Measurements from ENCODE around the gene TAB3.

TAB3 gene

GRCh38 chrX:30822764-30823163, 66.3 kb downstream of the TAB3 start:
- no peak overlapping the region for H3K4me3 ChIP-seq (ENCODE audit: low read length)
- peak; percentile 17 for DNase-seq (ENCODE audit: low read depth)
- TF ChIP-seq, protein P1, sequence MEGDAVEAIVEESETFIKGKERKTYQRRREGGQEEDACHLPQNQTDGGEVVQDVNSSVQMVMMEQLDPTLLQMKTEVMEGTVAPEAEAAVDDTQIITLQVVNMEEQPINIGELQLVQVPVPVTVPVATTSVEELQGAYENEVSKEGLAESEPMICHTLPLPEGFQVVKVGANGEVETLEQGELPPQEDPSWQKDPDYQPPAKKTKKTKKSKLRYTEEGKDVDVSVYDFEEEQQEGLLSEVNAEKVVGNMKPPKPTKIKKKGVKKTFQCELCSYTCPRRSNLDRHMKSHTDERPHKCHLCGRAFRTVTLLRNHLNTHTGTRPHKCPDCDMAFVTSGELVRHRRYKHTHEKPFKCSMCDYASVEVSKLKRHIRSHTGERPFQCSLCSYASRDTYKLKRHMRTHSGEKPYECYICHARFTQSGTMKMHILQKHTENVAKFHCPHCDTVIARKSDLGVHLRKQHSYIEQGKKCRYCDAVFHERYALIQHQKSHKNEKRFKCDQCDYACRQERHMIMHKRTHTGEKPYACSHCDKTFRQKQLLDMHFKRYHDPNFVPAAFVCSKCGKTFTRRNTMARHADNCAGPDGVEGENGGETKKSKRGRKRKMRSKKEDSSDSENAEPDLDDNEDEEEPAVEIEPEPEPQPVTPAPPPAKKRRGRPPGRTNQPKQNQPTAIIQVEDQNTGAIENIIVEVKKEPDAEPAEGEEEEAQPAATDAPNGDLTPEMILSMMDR (conservative IDR thresholded peaks at IDR 0.05; ENCODE audit: low read length) = no peak

- H3K4me3 ChIP-seq (ENCODE audit: low read length) = no peak overlapping the region
- DNase-seq (ENCODE audit: low read depth) = no peak
- TF ChIP-seq, protein P1 (conservative IDR thresholded peaks at IDR 0.05; ENCODE audit: low read length) = peak; percentile 16; the same call in 1 of the 2 replicates
Observed at GRCh38 chrX:30822068-30822681, 66.9 kb downstream of the TAB3 start.

GRCh38 chrX:30821116-30821515, 67.9 kb downstream of the TAB3 start:
- no peak for DNase-seq (ENCODE audit: low read depth)

DNA sequence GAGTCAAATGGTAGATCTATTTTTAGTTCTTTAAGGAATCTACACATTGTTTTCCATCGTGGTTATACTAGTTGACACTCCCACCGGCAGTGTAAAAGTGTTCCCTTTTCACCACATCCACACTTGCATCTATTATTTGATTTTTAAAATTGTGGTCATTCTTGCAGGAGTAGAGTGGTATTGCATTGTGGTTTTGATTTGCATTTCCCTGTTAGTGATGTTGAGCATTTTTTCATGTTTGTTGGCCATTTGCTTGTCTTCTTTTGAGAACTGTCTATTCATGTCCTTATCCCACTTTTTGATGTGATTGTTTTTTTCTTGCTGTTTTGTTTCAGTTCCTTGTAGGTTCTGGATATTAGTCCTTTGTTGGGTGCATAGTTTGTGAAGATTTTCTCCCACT, 70.0 kb downstream of the TAB3 start:
- TF ChIP-seq, protein P1 (conservative IDR thresholded peaks at IDR 0.05; ENCODE audit: low read length) = no peak
- H3K4me3 ChIP-seq (ENCODE audit: low read length) = no peak overlapping the region
- DNase-seq (ENCODE audit: low read depth) = no peak

More at GRCh38 chrX:30821116-30821515, 67.9 kb downstream of the TAB3 start:
- TF ChIP-seq, protein P1 (conservative IDR thresholded peaks at IDR 0.05; ENCODE audit: low read length) = no peak
- H3K4me3 ChIP-seq (ENCODE audit: low read length) = no peak overlapping the region

- H3K4me3 ChIP-seq (ENCODE audit: low read length) = no peak overlapping the region
- TF ChIP-seq, protein P1 (conservative IDR thresholded peaks at IDR 0.05; ENCODE audit: low read length) = no peak
- DNase-seq (ENCODE audit: low read depth) = no peak
Observed at GRCh38 chrX:30816079-30816478, 73.0 kb downstream of the TAB3 start.

GRCh38 chrX:30814978-30815377, 74.1 kb downstream of the TAB3 start:
- no peak overlapping the region for H3K4me3 ChIP-seq (ENCODE audit: low read length)
- TF ChIP-seq, protein P1 (conservative IDR thresholded peaks at IDR 0.05; ENCODE audit: low read length) = no peak
- no peak for DNase-seq (ENCODE audit: low read depth)

GRCh38 chrX:30812326-30812725, 76.7 kb downstream of the TAB3 start:
- TF ChIP-seq, protein P1 (conservative IDR thresholded peaks at IDR 0.05; ENCODE audit: low read length) = no peak

More at GRCh38 chrX:30812326-30812725, 76.7 kb downstream of the TAB3 start:
- no peak overlapping the region for H3K4me3 ChIP-seq (ENCODE audit: low read length)
- no peak for DNase-seq (ENCODE audit: low read depth)

All from AG10803 (cell line).